OCI-LY7 (cell line): ENCODE measurements around the gene VIPR2. TPM values are rescaled to one million over a fixed set of nuclear protein-coding genes. Genes with fewer than 3 reads are reported as not detected.

Experiments used
- BruUV-seq: library from RNA; stranded (reverse); fragments of 400-500 nt; replicated peaks from 2 replicates; lab custom pipeline; 2021; lab: Mats Ljungman, UMichigan
- CTCF ChIA-PET: fragments of 300-600 bp; sonication (Branson Sonifier 250); formaldehyde crosslinking; loops from one replicate; lab custom pipeline; 2022; ENCODE audit warnings: antibody characterized with exemption; ENCODE audit not compliant: unreplicated experiment; lab: Charles Lee
- POLR2A ChIA-PET: fragments of 300-600 bp; sonication (Branson Sonifier 250); formaldehyde crosslinking; loops from one replicate; lab custom pipeline; 2022; ENCODE audit warnings: antibody characterized with exemption; lab: Charles Lee
- DNase-seq: peaks from one replicate; pipeline ENCODE4 v3.0.0-alpha.2; 2015; ENCODE audit warnings: low spot score
- H2AFZ ChIP-seq: fragments of 200-600 bp; sonication (generic), shearing (Covaris generic); 2 replicates; pipeline ENCODE4 v1.6.1; 2014; ENCODE audit warnings: mild to moderate bottlenecking, antibody characterized with exemption, low read length, moderate library complexity
- H3K27ac ChIP-seq: fragments of 200-600 bp; sonication (generic); 2 replicates; pipeline ENCODE4 v1.5.1; 2014; ENCODE audit warnings: mixed run types, low read depth, mild to moderate bottlenecking, moderate library complexity, low read length, inconsistent platforms; ENCODE audit not compliant: poor library complexity, severe bottlenecking
- H3K36me3 ChIP-seq: fragments of 200-600 bp; sonication (generic); 2 replicates; pipeline ENCODE4 v1.6.1; 2014; ENCODE audit warnings: mild to moderate bottlenecking, antibody characterized with exemption, low read length, moderate library complexity, mixed read lengths; ENCODE audit not compliant: insufficient read depth
- H3K4me1 ChIP-seq: fragments of 200-600 bp; sonication (generic); 2 replicates; pipeline ENCODE4 v1.5.1; 2014; ENCODE audit warnings: mild to moderate bottlenecking, low read length; ENCODE audit not compliant: insufficient read depth, poor library complexity, severe bottlenecking
- H3K4me2 ChIP-seq: fragments of 200-600 bp; sonication (generic); 2 replicates; pipeline ENCODE4 v1.6.1; 2014; ENCODE audit warnings: mild to moderate bottlenecking, low read length
- H3K4me3 ChIP-seq: fragments of 200-600 bp; sonication (generic); 2 replicates; pipeline ENCODE4 v1.5.1; 2014; ENCODE audit warnings: mild to moderate bottlenecking, low read depth, low read length; ENCODE audit not compliant: poor library complexity, severe bottlenecking
- H3K79me2 ChIP-seq: fragments of 200-600 bp; sonication (generic); 2 replicates; pipeline ENCODE4 v1.6.1; 2016; ENCODE audit warnings: low read depth, mild to moderate bottlenecking, low read length, moderate library complexity, mixed read lengths; ENCODE audit not compliant: insufficient read depth
- H3K9me2 ChIP-seq: fragments of 200-600 bp; sonication (generic); 2 replicates; pipeline ENCODE4 v1.6.1; 2016; ENCODE audit warnings: mild to moderate bottlenecking, low read length, mixed read lengths; ENCODE audit not compliant: insufficient read depth
- H3K9me3 ChIP-seq: fragments of 200-600 bp; sonication (generic); 2 replicates; pipeline ENCODE4 v1.6.1; 2014; ENCODE audit warnings: mild to moderate bottlenecking, mixed run types, low read length, mixed read lengths
- H4K20me1 ChIP-seq: fragments of 200-600 bp; sonication (generic); 2 replicates; pipeline ENCODE4 v1.6.1; 2014; ENCODE audit warnings: mild to moderate bottlenecking, antibody characterized with exemption, low read length, moderate library complexity, mixed read lengths; ENCODE audit not compliant: insufficient read depth
- CTCF ChIP-seq: fragments of 200-600 bp; sonication (generic); conservative IDR thresholded peaks from 2 replicates; pipeline ENCODE4 v1.5.1; 2014; ENCODE audit warnings: mild to moderate bottlenecking, antibody characterized with exemption, low read length, moderate library complexity, mixed read lengths
- EZH2phosphoT487 ChIP-seq: fragments of 200-600 bp; sonication (generic); IDR thresholded peaks from 2 replicates; pipeline ENCODE4 v1.6.1; 2018; ENCODE audit warnings: low read depth, borderline replicate concordance, mild to moderate bottlenecking, mixed run types, antibody characterized with exemption, low read length, moderate library complexity, mixed read lengths
- intact Hi-C: fragments of 100-400 bp; cut with micrococcal nuclease; formaldehyde crosslinking; loops from one replicate; pipeline ENCODE4 v1.10.0; 2022; ENCODE audit not compliant: unreplicated experiment
- total RNA-seq, 2 experiments: library from RNA; depleted of rRNA in 1 of 2; stranded (reverse); fragments of >200 nt in 1 of 2; shearing (Covaris generic) in 1 of 2; gene quantifications; 2 replicates each; pipeline ENCODE4 v1.2.3, GENCODE V29; 2014 to 2022

Gene VIPR2
- total RNA-seq, 2 experiments from 2014 or later: not detected

DNA sequence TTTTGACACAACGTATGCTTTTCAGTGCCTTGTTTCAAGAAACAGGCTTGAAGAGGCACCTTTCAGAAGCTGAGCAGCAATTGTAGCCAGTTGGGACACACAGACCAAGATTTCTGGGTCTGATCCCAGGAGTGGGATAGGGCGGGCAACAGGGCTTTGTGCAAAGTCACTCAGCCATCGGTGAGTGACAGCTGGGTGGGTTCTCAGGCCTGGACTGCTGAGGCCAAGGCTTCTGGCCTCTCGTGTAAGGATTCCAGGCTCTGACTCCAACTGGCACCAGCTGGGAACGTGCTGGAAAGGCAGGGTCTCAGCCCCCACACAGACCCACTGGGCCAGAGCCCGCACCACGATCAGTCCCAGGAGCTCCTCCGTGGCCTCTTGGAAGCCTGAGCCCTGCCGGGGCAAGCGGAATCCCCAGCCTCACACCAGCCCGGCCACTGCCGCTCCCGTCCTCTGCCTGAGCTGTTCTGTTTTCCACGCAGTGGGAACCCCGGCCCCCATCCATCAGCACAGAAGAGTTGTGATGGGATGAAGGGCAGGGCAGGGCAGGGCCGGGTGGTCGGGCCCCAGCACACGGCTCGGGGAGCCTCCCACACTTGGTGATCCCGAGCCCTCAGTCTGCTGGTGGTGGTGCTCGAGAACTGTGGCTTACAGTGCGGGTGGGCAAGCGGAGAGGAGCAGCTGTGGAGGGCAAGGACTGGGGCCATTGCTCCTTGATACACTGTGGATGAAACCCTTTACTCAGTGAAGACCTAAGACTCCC is 46.8 kb downstream of the VIPR2 start:
- H3K9me3 ChIP-seq: no peaks in the 10 kb centered on the region
- H3K9me2 ChIP-seq: no peaks in the 10 kb centered on the region
- no peak overlapping the region for H3K4me3 ChIP-seq
- H3K4me1 ChIP-seq: no peaks in the 10 kb centered on the region
- no peak overlapping the region for H3K27ac ChIP-seq
- no peak for TF ChIP-seq CTCF
- intact Hi-C loops: no loop called here
- H2AFZ ChIP-seq: no peak overlapping the region
- POLR2A ChIA-PET: no interaction called here
- no peak for DNase-seq
- no peak overlapping the region for H3K4me2 ChIP-seq
- no peaks in the 10 kb centered on the region for H4K20me1 ChIP-seq
- H3K36me3 ChIP-seq: no peaks in the 10 kb centered on the region
- no TSS peak for BruUV-seq
- no peaks in the 10 kb centered on the region for H3K79me2 ChIP-seq
- CTCF ChIA-PET: no interaction called here

DNA sequence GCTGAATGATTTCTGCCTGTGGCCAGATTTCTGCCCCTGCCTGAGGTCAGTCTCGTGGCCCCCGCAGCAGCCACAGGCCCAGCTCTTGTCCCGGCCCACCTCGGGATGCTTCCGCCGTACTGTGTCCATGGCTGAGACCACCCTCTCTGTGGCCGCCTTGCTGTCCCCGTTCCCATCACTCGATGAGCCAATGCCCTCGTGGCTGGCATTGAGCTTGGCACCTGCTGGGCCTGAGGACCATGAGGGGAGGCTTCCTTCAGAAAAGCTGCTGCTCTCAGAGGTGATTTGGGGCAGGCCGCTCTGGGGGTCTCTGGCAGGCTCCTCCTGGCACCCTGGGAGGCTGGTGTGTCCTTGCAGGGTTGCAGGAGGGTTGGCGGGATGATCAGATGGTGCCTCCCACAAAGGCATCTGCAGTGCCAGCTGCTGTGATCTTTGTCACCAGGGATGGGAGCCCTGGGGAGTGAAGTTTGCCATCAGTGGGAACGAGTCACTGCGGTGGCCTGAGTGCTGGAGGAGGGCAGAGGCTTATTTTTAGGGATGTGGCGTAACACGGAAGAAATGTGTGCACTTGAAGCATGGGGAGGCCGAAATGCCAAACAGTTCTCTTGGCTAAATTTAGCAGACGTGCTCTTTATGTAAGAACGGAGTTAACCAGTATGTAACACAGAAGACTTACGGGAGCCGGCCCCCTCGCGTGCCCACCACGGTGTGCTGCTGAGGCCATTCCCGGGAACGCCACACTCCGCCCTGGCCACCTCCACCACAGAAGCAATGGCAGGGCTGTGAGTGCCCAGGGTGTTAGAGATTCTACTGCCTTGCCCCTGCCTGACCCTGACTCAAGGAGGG is 47.7 kb downstream of the VIPR2 start:
- H3K36me3 ChIP-seq: no peaks in the 10 kb centered on the region
- H3K4me1 ChIP-seq: no peaks in the 10 kb centered on the region
- CTCF ChIA-PET: no interaction called here
- no peaks in the 10 kb centered on the region for H4K20me1 ChIP-seq
- POLR2A ChIA-PET: no interaction called here
- TF ChIP-seq EZH2phosphoT487: no peak
- no peak for TF ChIP-seq CTCF
- H3K27ac ChIP-seq: no peak overlapping the region
- H2AFZ ChIP-seq: no peak overlapping the region
- H3K79me2 ChIP-seq: no peaks in the 10 kb centered on the region
- no peak for DNase-seq
- intact Hi-C loops: no loop called here
- H3K4me2 ChIP-seq: no peak overlapping the region
- no peaks in the 10 kb centered on the region for H3K9me2 ChIP-seq
- no TSS peak for BruUV-seq
- H3K9me3 ChIP-seq: no peaks in the 10 kb centered on the region
- no peak overlapping the region for H3K4me3 ChIP-seq

DNA sequence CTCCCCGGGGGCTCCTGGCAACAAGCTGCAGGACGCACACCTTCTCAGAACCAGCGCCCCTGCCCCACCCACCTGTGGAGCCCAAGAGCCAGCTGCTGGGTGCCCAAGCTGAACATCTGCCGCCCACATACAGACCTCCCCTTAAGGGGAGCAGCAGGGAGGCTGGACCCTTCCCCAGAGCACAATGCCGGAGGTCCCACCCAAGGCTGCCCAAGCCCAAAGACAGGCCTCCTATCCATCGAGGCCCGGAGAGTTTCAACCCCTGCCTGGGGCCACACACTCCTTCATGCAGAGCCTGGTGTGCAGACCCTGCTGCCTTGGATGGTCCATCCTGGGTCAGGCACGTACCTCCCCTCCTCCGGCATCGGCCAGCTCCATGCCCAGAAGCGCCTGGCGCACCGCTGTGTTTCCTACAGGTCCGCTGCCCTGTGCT is 48.7 kb downstream of the VIPR2 start:
- Histone ChIP-seq H3K27ac (no peak overlapping the region), H3K9me3 (no peaks in the 10 kb centered on the region), H4K20me1 (no peaks in the 10 kb centered on the region), H3K4me3 (no peak overlapping the region), H3K4me1 (no peaks in the 10 kb centered on the region), H3K9me2 (no peaks in the 10 kb centered on the region), H2AFZ (no peak overlapping the region), H3K4me2 (no peak overlapping the region), H3K79me2 (no peaks in the 10 kb centered on the region), H3K36me3 (no peaks in the 10 kb centered on the region)
- CTCF ChIA-PET: no interaction called here
- intact Hi-C loops: no loop called here
- no peak for DNase-seq
- TF ChIP-seq CTCF: no peak
- TF ChIP-seq EZH2phosphoT487: no peak
- no TSS peak for BruUV-seq
- POLR2A ChIA-PET: no interaction called here
